HepG2 (cell line): Measurements from ENCODE around the gene KRTAP12-2. TPM values are rescaled to one million over a fixed set of nuclear protein-coding genes. Genes with fewer than 3 reads are reported as not detected.

Experiments used
- ATAC-seq: fragments of 200-7000 bp; cut with Tn5 transposase; 3 replicates; pipeline ENCODE4 v1.9.1; 2020; ENCODE audit warnings: mild to moderate bottlenecking, moderate library complexity
- BruUV-seq: library from RNA; stranded (reverse); fragments of 400-500 nt; replicated peaks from 2 replicates; lab custom pipeline; 2021; lab: Mats Ljungman, UMichigan
- CTCF ChIA-PET: fragments of 300-600 bp; formaldehyde crosslinking; extraction: SDS; loops from one replicate; lab custom pipeline; 2021; ENCODE audit warnings: low total read pairs, inconsistent platforms, low intra/inter-chr PET ratio; lab: Yijun Ruan, JAX
- POLR2A ChIA-PET: fragments of 350-600 bp; sonication (Branson Sonifier 250); formaldehyde crosslinking; loops from one replicate; lab custom pipeline; 2020; ENCODE audit warnings: antibody characterized with exemption, inconsistent platforms; lab: Yijun Ruan, JAX
- DNase-seq: peaks from one replicate; pipeline ENCODE4 v3.0.0-alpha.2; 2015; ENCODE audit warnings: low spot score
- FAIRE-seq: peaks from 3 replicates; lab custom pipeline; 2011; peaks lifted over from hg19 to GRCh38; lab: Jason Lieb, UNC
- H2AFZ ChIP-seq: one replicate; pipeline ENCODE4 v1.6.1; 2011; ENCODE audit warnings: low read length, inconsistent platforms
- H3K27ac ChIP-seq: fragments of 300-600 bp; 3 replicates; pipeline ENCODE4 v1.8.0; 2011; ENCODE audit warnings: mixed run types, mild to moderate bottlenecking, mixed read lengths, low read length, inconsistent platforms; ENCODE audit not compliant: insufficient read depth; ENCODE audit errors: extremely low read length
- H3K27me3 ChIP-seq, 2 experiments: fragments of 200-600 bp in 1 of 2; 2 replicates in 1 of 2; 3 replicates in 1 of 2; pipeline versions ENCODE4 v1.6.0 to v1.8.0; 2011; ENCODE audit warnings: low read length in 2 of 2, mild to moderate bottlenecking in 2 of 2, moderate library complexity in 2 of 2, inconsistent platforms in 1 of 2; ENCODE audit not compliant: insufficient read depth in 2 of 2, control insufficient read depth in 1 of 2
- H3K36me3 ChIP-seq, 2 experiments: fragments of 200-600 bp in 1 of 2; replicated peaks in 1 of 2; 2 replicates in 1 of 2; 3 replicates in 1 of 2; pipeline versions ENCODE4 v1.5.1 to v1.8.0; 2011; ENCODE audit warnings: low read length in 2 of 2, inconsistent platforms in 1 of 2; ENCODE audit not compliant: insufficient read depth in 2 of 2, control insufficient read depth in 1 of 2
- H3K4me1 ChIP-seq: 2 replicates; pipeline ENCODE4 v1.5.1; 2012; ENCODE audit warnings: low read length, inconsistent platforms; ENCODE audit not compliant: insufficient read depth
- H3K4me2 ChIP-seq: 2 replicates; pipeline ENCODE4 v1.6.0; 2011; ENCODE audit warnings: low read depth, low read length, inconsistent platforms
- H3K4me3 ChIP-seq, 3 experiments: fragments of 200-600 bp in 1 of 3; sonication (generic), shearing (Covaris generic) in 1 of 3; replicated peaks in 1 of 3; 2 replicates each; pipeline ENCODE4 v1.5.1; 2011 to 2016; ENCODE audit warnings: low read length in 3 of 3, inconsistent platforms in 2 of 3, low read depth in 2 of 3, mild to moderate bottlenecking in 2 of 3, control low read depth in 1 of 3, mixed read lengths in 1 of 3; ENCODE audit not compliant: insufficient read depth in 1 of 3
- H3K79me2 ChIP-seq: one replicate; pipeline ENCODE4 v1.6.1; 2011; ENCODE audit warnings: low read length, inconsistent platforms; ENCODE audit not compliant: insufficient read depth
- H3K9ac ChIP-seq: 2 replicates; pipeline ENCODE4 v1.6.0; 2011; ENCODE audit warnings: mild to moderate bottlenecking, low read depth, low read length, inconsistent platforms; ENCODE audit not compliant: insufficient read depth
- H3K9me3 ChIP-seq: 2 replicates; pipeline ENCODE4 v1.5.1; 2012; ENCODE audit warnings: mild to moderate bottlenecking, low read length
- H4K20me1 ChIP-seq: 2 replicates; pipeline ENCODE4 v1.6.0; 2011; ENCODE audit warnings: inconsistent platforms, mild to moderate bottlenecking, low read length, moderate library complexity; ENCODE audit not compliant: insufficient read depth
- AGO1 ChIP-seq: fragments of 200-400 bp; formaldehyde crosslinking; IDR thresholded peaks from 2 replicates; pipeline ENCODE4 v1.6.1; 2017; ENCODE audit warnings: mild to moderate bottlenecking, low read depth, low read length, moderate library complexity; ENCODE audit not compliant: poor library complexity, severe bottlenecking
- FOXJ3 ChIP-seq: sonication (generic); formaldehyde crosslinking; IDR thresholded peaks from 2 replicates; pipeline ENCODE4 v1.4.0; 2020; ENCODE audit warnings: missing genetic modification reagents, mild to moderate bottlenecking, borderline replicate concordance
- RARA ChIP-seq: IDR thresholded peaks from 2 replicates; pipeline ENCODE4 v1.6.1; 2016; ENCODE audit warnings: missing genetic modification reagents, missing compliant biosample characterization
- TP53 ChIP-seq: sonication (generic); formaldehyde crosslinking; conservative IDR thresholded peaks from 2 replicates; pipeline ENCODE4 v1.4.0; 2020; ENCODE audit warnings: missing genetic modification reagents
- ZBTB33 ChIP-seq: sonication (generic); formaldehyde crosslinking; IDR thresholded peaks from 2 replicates; pipeline ENCODE4 v1.4.0; 2020; ENCODE audit warnings: missing genetic modification reagents
- ZNF30 ChIP-seq: sonication (generic); formaldehyde crosslinking; IDR thresholded peaks from 2 replicates; pipeline ENCODE4 v1.5.0; 2020; ENCODE audit warnings: mild to moderate bottlenecking, missing genetic modification reagents
- ZNF431 ChIP-seq: sonication (generic); formaldehyde crosslinking; IDR thresholded peaks from 2 replicates; pipeline ENCODE4 v1.9.0; 2022; ENCODE audit warnings: missing genetic modification reagents, low read depth, mild to moderate bottlenecking, borderline replicate concordance
- ZSCAN31 ChIP-seq: sonication (generic); formaldehyde crosslinking; IDR thresholded peaks from 2 replicates; pipeline ENCODE4 v1.5.0; 2020; ENCODE audit warnings: low read depth, mild to moderate bottlenecking, missing genetic modification reagents
- WGBS: methylation state at CpG from one replicate; pipeline ENCODE4 v1.1.6; 2017; ENCODE audit warnings: low lambda C conversion rate; 5-methylcytosine and 5-hydroxymethylcytosine counted together
- in situ Hi-C: cut with HindIII; loops from 2 replicates; pipeline ENCODE4 v1.10.0; 2017; ENCODE audit warnings: low pct_unique_long_range_greater_than_20kb; ENCODE audit not compliant: extremely low pct_ligation_motif_present
- intact Hi-C: fragments of 100-400 bp; cut with micrococcal nuclease; formaldehyde crosslinking; loops from one replicate; pipeline ENCODE4 v1.10.0; 2022; ENCODE audit not compliant: unreplicated experiment
- polyA plus RNA-seq, 8 experiments: library from polyadenylated mRNA; depleted of rRNA in 3 of 8; stranded (reverse) in 7 of 8; unstranded in 1 of 8; fragments of >200 nt; fragmentation: Illumina TruSeq in 4 of 8; extraction: Trizol in 4 of 8; gene quantifications; 2 replicates each; pipeline versions ENCODE4 v1.2.1 to v1.2.3, GENCODE V29; 2011 to 2016; ENCODE audit warnings: low read depth in 4 of 8, missing spikeins in 1 of 8, mixed read lengths in 1 of 8; ENCODE audit not compliant: insufficient read depth in 1 of 8
- total RNA-seq, 5 experiments: library from RNA; depleted of rRNA; stranded (reverse); fragments of >200 nt; fragmentation: Illumina TruSeq; extraction: Trizol; gene quantifications; 2 replicates each; pipeline ENCODE4 v1.2.3, GENCODE V29; 2016; ENCODE audit warnings: low read depth in 1 of 5
- TF ChIP-seq, protein P1 (sequence below): sonication (generic); formaldehyde crosslinking; IDR thresholded peaks from 2 replicates; pipeline ENCODE4 v1.4.0; 2020; ENCODE audit warnings: missing genetic modification reagents, mild to moderate bottlenecking, borderline replicate concordance

The KRTAP12-2 gene
- total and polyA plus RNA-seq, 2 of the 13 experiments (the other 11 are each of a cell fraction or from before 2014, with no cell fraction given): not detected

DNA sequence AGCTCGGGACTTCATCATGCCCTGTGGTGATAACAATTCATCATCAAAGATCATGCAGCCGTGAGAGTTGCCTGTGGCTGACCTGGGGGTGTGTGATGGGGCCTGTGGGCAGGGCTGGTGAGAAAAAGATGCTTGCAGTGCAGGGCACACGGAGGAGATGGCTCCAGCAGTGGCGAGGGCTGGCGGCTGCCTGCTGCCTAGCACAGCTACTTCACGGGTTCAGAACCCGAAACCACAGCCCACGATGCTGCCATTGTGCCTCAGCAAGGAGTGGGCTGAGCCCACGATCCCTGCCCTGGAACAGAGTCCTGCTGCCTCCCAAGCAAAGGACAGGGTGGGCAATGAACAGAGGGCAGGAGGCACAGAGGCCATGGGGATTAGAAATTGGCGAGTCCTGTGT is 40.5 kb downstream of the KRTAP12-2 start:
- intact Hi-C loops: no loop called here
- Histone ChIP-seq H4K20me1 (no peaks in the 10 kb centered on the region), H3K9me3 (peaks cover 21% of the 10 kb centered on the region), H3K79me2 (no peaks in the 10 kb centered on the region), H3K4me3 (no peak overlapping the region), H3K9ac (no peak overlapping the region), H3K27ac (no peak overlapping the region), H3K36me3 (no peaks in the 10 kb centered on the region), H3K4me2 (no peak overlapping the region), H2AFZ (no peak overlapping the region), H3K27me3 (0 out of 5 replicates have a peak, but pooled peaks cover 0 to 6% of the 10 kb centered on the region in 2 experiments), H3K4me1 (no peaks in the 10 kb centered on the region)
- DNase-seq (no peak), ATAC-seq (no peak), FAIRE-seq (no peak)
- ChIA-PET CTCF (no interaction called here), POLR2A (no interaction called here)
- in situ Hi-C loops: no loop called here
- no peak for TF ChIP-seq RARA (CRISPR knock-in tag)
- no peak for TF ChIP-seq TP53 (CRISPR knock-in tag)
- no peak for TF ChIP-seq ZNF431 (CRISPR knock-in tag)
- TF ChIP-seq AGO1: no peak
- TF ChIP-seq ZNF30 (CRISPR knock-in tag): no peak
- no peak for TF ChIP-seq ZBTB33 (CRISPR knock-in tag)
- TF ChIP-seq, protein P1, sequence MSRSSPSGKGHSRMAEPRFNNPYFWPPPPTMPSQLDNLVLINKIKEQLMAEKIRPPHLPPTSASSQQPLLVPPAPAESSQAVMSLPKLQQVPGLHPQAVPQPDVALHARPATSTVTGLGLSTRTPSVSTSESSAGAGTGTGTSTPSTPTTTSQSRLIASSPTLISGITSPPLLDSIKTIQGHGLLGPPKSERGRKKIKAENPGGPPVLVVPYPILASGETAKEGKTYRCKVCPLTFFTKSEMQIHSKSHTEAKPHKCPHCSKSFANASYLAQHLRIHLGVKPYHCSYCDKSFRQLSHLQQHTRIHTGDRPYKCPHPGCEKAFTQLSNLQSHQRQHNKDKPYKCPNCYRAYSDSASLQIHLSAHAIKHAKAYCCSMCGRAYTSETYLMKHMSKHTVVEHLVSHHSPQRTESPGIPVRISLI (CRISPR knock-in tag): no peak
- no peak for TF ChIP-seq FOXJ3 (CRISPR knock-in tag)
- TF ChIP-seq ZSCAN31 (CRISPR knock-in tag): no peak
- 43% methylated on average over 8 of the region's 10 CpGs for WGBS
- BruUV-seq: no TSS peak
